Stomach (tissue), 4 donors: Measurements from ENCODE around the gene INSC.

Experiments used
- POLR2A ChIP-seq, 4 donors: fragments of 450-650 bp; IDR thresholded peaks; one replicate each; pipeline ENCODE4 v1.6.1; 2016; ENCODE audit warnings: antibody characterized with exemption in 4 of 4, control low read depth in 2 of 4, mild to moderate bottlenecking in 1 of 4, moderate library complexity in 1 of 4
- POLR2AphosphoS5 ChIP-seq, 3 donors: sonication (generic); formaldehyde crosslinking; IDR thresholded peaks; one replicate each; pipeline ENCODE4 v1.6.1; 2016; ENCODE audit warnings: antibody characterized with exemption in 3 of 3
- TF ChIP-seq, protein P1 (sequence below), 7 experiments: fragments of 450-650 bp in 4 of 7; fragments of 200-600 bp in 3 of 7; sonication (generic) in 3 of 7; IDR thresholded peaks; one replicate each; pipeline ENCODE4 v1.5.1; 2016 to 2019; ENCODE audit warnings: antibody characterized with exemption in 7 of 7, control low read depth in 2 of 7, mild to moderate bottlenecking in 1 of 7

DNA sequence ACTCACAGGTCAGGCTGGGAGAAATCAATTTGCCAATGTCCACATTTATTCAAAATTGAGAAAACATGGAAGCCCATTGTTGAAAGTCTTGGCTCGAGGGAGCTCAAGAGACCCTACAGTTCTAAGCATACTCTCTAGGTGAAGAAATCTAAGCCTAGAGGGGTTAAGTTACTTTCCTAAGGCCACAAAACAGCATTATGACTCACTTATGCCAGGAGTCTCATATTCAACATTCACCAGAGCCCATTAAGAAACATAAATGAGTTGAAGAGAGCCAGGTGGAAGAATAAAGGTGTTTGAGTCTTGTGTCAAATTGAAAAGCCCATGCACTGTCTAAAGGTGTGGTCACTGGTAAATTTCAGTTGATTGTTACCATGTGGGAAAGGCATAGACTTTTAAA lies 108.1 kb downstream of the INSC start:
- TF ChIP-seq, protein P1, sequence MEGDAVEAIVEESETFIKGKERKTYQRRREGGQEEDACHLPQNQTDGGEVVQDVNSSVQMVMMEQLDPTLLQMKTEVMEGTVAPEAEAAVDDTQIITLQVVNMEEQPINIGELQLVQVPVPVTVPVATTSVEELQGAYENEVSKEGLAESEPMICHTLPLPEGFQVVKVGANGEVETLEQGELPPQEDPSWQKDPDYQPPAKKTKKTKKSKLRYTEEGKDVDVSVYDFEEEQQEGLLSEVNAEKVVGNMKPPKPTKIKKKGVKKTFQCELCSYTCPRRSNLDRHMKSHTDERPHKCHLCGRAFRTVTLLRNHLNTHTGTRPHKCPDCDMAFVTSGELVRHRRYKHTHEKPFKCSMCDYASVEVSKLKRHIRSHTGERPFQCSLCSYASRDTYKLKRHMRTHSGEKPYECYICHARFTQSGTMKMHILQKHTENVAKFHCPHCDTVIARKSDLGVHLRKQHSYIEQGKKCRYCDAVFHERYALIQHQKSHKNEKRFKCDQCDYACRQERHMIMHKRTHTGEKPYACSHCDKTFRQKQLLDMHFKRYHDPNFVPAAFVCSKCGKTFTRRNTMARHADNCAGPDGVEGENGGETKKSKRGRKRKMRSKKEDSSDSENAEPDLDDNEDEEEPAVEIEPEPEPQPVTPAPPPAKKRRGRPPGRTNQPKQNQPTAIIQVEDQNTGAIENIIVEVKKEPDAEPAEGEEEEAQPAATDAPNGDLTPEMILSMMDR (IDR thresholded peaks at IDR 0.05) = no peak
- no peak for TF ChIP-seq POLR2A (IDR thresholded peaks at IDR 0.05)
- TF ChIP-seq POLR2AphosphoS5 (IDR thresholded peaks at IDR 0.05) = no peak
